IMR-90 (cell line): Measurements from ENCODE around the gene RAPGEF2.
A peak's percentile ranks its signal among the peaks of the same experiment; 100 is the strongest.

Experiments
- CEBPB ChIP-seq: IDR thresholded peaks from 2 replicates; pipeline ENCODE4 v1.6.1; 2012; ENCODE audit warnings: low read depth, low read length, improper control_type of control experiment
- FOS ChIP-seq: fragments of 150-350 bp; IDR thresholded peaks from 2 replicates; pipeline ENCODE4 v1.6.1; 2016; ENCODE audit warnings: low read depth, low read length
- MAFK ChIP-seq: IDR thresholded peaks from 2 replicates; pipeline ENCODE4 v1.6.1; 2012; ENCODE audit warnings: low read depth, low read length, improper control_type of control experiment
- POLR2A ChIP-seq: IDR thresholded peaks from 2 replicates; pipeline ENCODE4 v1.6.1; 2012; ENCODE audit warnings: mild to moderate bottlenecking, low read depth, low read length
- RAD21 ChIP-seq: IDR thresholded peaks from 2 replicates; pipeline ENCODE4 v1.6.1; 2012; ENCODE audit warnings: low read length, improper control_type of control experiment
- TF ChIP-seq, protein P1 (sequence below): conservative IDR thresholded peaks from 2 replicates; pipeline ENCODE4 v1.5.1; 2012; ENCODE audit warnings: mild to moderate bottlenecking, low read depth, low read length, improper control_type of control experiment
- TF ChIP-seq, protein P2 (sequence below): fragments of 150-350 bp; IDR thresholded peaks from 2 replicates; pipeline ENCODE4 v1.6.1; 2017; ENCODE audit warnings: mild to moderate bottlenecking, antibody characterized with exemption, low read length, low read depth

DNA sequence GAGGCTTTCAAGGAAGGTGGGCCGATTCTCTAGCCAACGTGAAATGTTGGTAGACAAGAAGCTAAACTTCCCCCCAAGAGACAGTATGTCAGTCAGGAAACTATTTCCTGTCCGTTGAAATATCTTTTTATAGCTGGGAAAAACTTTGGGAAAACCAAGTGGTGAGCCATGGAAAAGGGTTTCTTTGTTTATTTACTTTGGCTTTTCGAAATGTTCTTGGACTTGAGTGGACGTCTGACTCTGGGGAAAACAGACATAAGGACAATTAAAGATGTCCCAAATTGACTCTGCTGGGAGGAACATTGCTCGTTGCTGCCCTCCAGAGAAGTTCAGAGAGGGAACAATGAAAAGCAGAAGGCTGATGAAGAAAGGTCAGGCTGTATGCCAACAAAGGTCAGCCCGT is 295.4 kb downstream of the RAPGEF2 start:
- TF ChIP-seq, protein P1, sequence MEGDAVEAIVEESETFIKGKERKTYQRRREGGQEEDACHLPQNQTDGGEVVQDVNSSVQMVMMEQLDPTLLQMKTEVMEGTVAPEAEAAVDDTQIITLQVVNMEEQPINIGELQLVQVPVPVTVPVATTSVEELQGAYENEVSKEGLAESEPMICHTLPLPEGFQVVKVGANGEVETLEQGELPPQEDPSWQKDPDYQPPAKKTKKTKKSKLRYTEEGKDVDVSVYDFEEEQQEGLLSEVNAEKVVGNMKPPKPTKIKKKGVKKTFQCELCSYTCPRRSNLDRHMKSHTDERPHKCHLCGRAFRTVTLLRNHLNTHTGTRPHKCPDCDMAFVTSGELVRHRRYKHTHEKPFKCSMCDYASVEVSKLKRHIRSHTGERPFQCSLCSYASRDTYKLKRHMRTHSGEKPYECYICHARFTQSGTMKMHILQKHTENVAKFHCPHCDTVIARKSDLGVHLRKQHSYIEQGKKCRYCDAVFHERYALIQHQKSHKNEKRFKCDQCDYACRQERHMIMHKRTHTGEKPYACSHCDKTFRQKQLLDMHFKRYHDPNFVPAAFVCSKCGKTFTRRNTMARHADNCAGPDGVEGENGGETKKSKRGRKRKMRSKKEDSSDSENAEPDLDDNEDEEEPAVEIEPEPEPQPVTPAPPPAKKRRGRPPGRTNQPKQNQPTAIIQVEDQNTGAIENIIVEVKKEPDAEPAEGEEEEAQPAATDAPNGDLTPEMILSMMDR, result no peak; the same call in 1 of the 2 replicates
- TF ChIP-seq RAD21, result peak; percentile 13; the same call in 1 of the 2 replicates
- no peak for TF ChIP-seq MAFK
- TF ChIP-seq, protein P2, sequence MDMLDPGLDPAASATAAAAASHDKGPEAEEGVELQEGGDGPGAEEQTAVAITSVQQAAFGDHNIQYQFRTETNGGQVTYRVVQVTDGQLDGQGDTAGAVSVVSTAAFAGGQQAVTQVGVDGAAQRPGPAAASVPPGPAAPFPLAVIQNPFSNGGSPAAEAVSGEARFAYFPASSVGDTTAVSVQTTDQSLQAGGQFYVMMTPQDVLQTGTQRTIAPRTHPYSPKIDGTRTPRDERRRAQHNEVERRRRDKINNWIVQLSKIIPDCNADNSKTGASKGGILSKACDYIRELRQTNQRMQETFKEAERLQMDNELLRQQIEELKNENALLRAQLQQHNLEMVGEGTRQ, result no peak
- no peak for TF ChIP-seq POLR2A
- TF ChIP-seq CEBPB, result no peak
- TF ChIP-seq FOS, result no peak
